Gastroesophageal sphincter (tissue), 3 donors: ENCODE results near the gene RBM43.

ENCODE experiments used
- EP300 ChIP-seq: sonication (generic); formaldehyde crosslinking; IDR thresholded peaks from one replicate; pipeline ENCODE4 v1.6.1; 2017; ENCODE audit warnings: antibody characterized with exemption, mild to moderate bottlenecking
- POLR2A ChIP-seq, 2 donors: fragments of 450-650 bp; IDR thresholded peaks; one replicate each; pipeline ENCODE4 v1.6.1; 2017; ENCODE audit warnings: antibody characterized with exemption in 2 of 2, mild to moderate bottlenecking in 2 of 2, moderate library complexity in 1 of 2
- POLR2AphosphoS5 ChIP-seq: sonication (generic); formaldehyde crosslinking; IDR thresholded peaks from one replicate; pipeline ENCODE4 v1.6.1; 2017; ENCODE audit warnings: antibody characterized with exemption
- TF ChIP-seq, protein P1 (sequence below), 4 experiments: fragments of 200-600 bp in 2 of 4; fragments of 450-650 bp in 2 of 4; sonication (generic) in 1 of 4; IDR thresholded peaks; one replicate each; pipeline ENCODE4 v1.5.1; 2017 to 2019; ENCODE audit warnings: antibody characterized with exemption in 4 of 4, mild to moderate bottlenecking in 2 of 4, moderate library complexity in 2 of 4

DNA sequence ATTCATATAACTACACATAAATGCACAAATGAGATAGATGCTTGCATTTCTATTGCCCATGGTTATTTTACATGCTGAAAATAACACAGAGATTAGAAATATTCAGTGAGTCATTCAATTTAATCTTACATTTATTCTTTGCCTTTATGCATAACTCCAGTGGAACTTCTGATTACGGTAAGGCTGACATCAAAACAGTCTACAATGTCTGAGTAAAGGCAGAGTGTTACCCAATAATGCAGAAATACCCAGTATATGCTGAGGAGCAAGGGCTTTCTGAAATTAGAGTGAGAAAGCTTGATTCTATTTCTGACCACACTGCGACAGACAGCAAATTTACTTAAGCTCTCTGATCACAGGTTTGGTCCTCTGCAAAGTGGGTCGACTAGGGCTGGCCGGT lies 18.6 kb upstream of the RBM43 start:
- TF ChIP-seq, protein P1, sequence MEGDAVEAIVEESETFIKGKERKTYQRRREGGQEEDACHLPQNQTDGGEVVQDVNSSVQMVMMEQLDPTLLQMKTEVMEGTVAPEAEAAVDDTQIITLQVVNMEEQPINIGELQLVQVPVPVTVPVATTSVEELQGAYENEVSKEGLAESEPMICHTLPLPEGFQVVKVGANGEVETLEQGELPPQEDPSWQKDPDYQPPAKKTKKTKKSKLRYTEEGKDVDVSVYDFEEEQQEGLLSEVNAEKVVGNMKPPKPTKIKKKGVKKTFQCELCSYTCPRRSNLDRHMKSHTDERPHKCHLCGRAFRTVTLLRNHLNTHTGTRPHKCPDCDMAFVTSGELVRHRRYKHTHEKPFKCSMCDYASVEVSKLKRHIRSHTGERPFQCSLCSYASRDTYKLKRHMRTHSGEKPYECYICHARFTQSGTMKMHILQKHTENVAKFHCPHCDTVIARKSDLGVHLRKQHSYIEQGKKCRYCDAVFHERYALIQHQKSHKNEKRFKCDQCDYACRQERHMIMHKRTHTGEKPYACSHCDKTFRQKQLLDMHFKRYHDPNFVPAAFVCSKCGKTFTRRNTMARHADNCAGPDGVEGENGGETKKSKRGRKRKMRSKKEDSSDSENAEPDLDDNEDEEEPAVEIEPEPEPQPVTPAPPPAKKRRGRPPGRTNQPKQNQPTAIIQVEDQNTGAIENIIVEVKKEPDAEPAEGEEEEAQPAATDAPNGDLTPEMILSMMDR (IDR thresholded peaks at IDR 0.05) = no peak
- TF ChIP-seq POLR2A (IDR thresholded peaks at IDR 0.05) (no peak), POLR2AphosphoS5 (no peak), EP300 (no peak)
